ENCODE data around the gene E4F1. TPM values are rescaled to one million over a fixed set of nuclear protein-coding genes. Genes with fewer than 3 reads are reported as not detected.
A peak's percentile ranks its signal among the peaks of the same experiment; 100 is the strongest.

The E4F1 gene
- total and polyA plus RNA-seq, 2 of the 8 experiments (the other 6 are each of a cell fraction or from before 2014, with no cell fraction given), result 22.2 to 27.0 TPM

GRCh38 chr16:2195322-2196161, 27.8 kb upstream of the E4F1 start:
- H3K23ac ChIP-seq (ENCODE audit: insufficient read length), result no peak overlapping the region
- H3K79me2 ChIP-seq (ENCODE audit: control insufficient read depth in 1 of 2, insufficient read depth in 2 of 2, low read length in 2 of 2), result no peaks in the 10 kb centered on the region
- H3K36me3 ChIP-seq (ENCODE audit: control insufficient read depth in 2 of 4, insufficient read depth in 4 of 4, low read length in 3 of 4), result no peaks in the 10 kb centered on the region
- ChIA-PET CTCF (ENCODE audit: partially characterized antibody) (interaction anchor here (0.7 to 3.2 kb wide), 32 partner anchors 8 to 454 kb away, joined by 3 to 26 read pairs (median 4); partner anchors contain the start of genes BRICD5, DNASE1L2, E4F1 and ECI1), POLR2A (ENCODE audit: partially characterized antibody) (interaction anchor here (0.7 to 6.9 kb wide), 18 partner anchors 8 to 306 kb away, joined by 3 to 63 read pairs (median 5); partner anchors contain the start of genes BRICD5, DNASE1L2, ECI1 and MLST8)
- peak in 1 of 2 experiments; percentile 75 for DNase-seq (ENCODE audit: low read depth in 1 of 2, low spot score in 2 of 2)
- peaks cover 8% of the 10 kb centered on the region; the same call in 1 of the 2 replicates for H3K23me2 ChIP-seq (ENCODE audit: low read depth, low read length)
- no peak overlapping the region for H2BK20ac ChIP-seq (ENCODE audit: low read length)
- H4K91ac ChIP-seq (replicated peaks; ENCODE audit: insufficient read length, low read length), result no peak overlapping the region
- H4K5ac ChIP-seq (ENCODE audit: insufficient read length, low read depth, low read length), result no peak overlapping the region
- peaks cover 4 to 14% of the 10 kb centered on the region in 2 experiments for H4K20me1 ChIP-seq (replicated peaks in 1 of 2; ENCODE audit: control insufficient read depth in 1 of 2, insufficient read depth in 2 of 2, low read length in 2 of 2)
- FAIRE-seq, result no peak
- no peak overlapping the region for H2BK5ac ChIP-seq (ENCODE audit: low read depth, low read length)
- peaks cover 4 to 34% (median 24%) of the 10 kb centered on the region in 4 experiments for H3K27me3 ChIP-seq (replicated peaks in 1 of 4; ENCODE audit: control insufficient read depth in 3 of 4, extremely low read depth in 1 of 4, insufficient read depth in 3 of 4, low read length in 3 of 4)
- H3K9me3 ChIP-seq (ENCODE audit: insufficient read depth in 2 of 2, low read depth in 1 of 2, low read length in 1 of 2), result no peaks in the 10 kb centered on the region
- no peak overlapping the region for H2BK12ac ChIP-seq (ENCODE audit: low read depth, low read length)
- H3K9ac ChIP-seq (replicated peaks in 1 of 4; ENCODE audit: extremely low read depth in 1 of 4, low read depth in 3 of 4, low read length in 3 of 4), result no peak overlapping the region
- no peak for TF ChIP-seq ATF3 (IDR thresholded peaks at IDR 0.05; ENCODE audit: insufficient read depth, low read depth, low read length)
- TF ChIP-seq POU5F1 (IDR thresholded peaks at IDR 0.05; ENCODE audit: low read depth, low read length), result no peak
- TF ChIP-seq YY1 (IDR thresholded peaks at IDR 0.05; ENCODE audit: low read depth, low read length), result no peak
- peak; percentile 55; the same call in 1 of the 2 replicates for TF ChIP-seq GABPA (IDR thresholded peaks at IDR 0.05; ENCODE audit: borderline replicate concordance, insufficient read depth, low read length)
- TF ChIP-seq KDM4A (IDR thresholded peaks at IDR 0.05; ENCODE audit: low read depth, low read length, severe bottlenecking), result peak; percentile 56
- TF ChIP-seq SIN3A (conservative IDR thresholded peaks at IDR 0.05 in 1 of 2, IDR thresholded peaks at IDR 0.05 in 1 of 2; ENCODE audit: low read depth in 1 of 2, low read length in 2 of 2), result peak in 1 of 2 experiments; percentile 68; a peak in 1 of 4 replicates
- no peak overlapping the region for H3K4ac ChIP-seq (replicated peaks; ENCODE audit: insufficient read length, low read depth, low read length)
- no peak overlapping the region for H3K14ac ChIP-seq (ENCODE audit: insufficient read length)
- 14% methylated on average over 18 of the region's 49 CpGs; no CpG with 5 or more reads in 1 of the 2 experiments for WGBS, 2 experiments (ENCODE audit: extremely low coverage in 1 of 2, insufficient coverage in 1 of 2, insufficient read length in 1 of 2, insufficient replicate concordance in 2 of 2, low coverage in 1 of 2, low lambda C conversion rate in 2 of 2, missing lambda C conversion rate in 1 of 2)
- H3K18ac ChIP-seq (ENCODE audit: extremely low read depth, low read length), result no peak overlapping the region; the same call in 1 of the 2 replicates
- no peak overlapping the region for H2AFZ ChIP-seq (ENCODE audit: low read length)
- H2AK5ac ChIP-seq (ENCODE audit: low read depth, low read length), result no peak overlapping the region
- H3K79me1 ChIP-seq (ENCODE audit: low read depth, low read length), result no peaks in the 10 kb centered on the region
- no peak overlapping the region for H2BK120ac ChIP-seq (replicated peaks; ENCODE audit: low read depth, low read length)
- no peak overlapping the region for H3K27ac ChIP-seq (ENCODE audit: low read depth, low read length)
- H3K56ac ChIP-seq (replicated peaks; ENCODE audit: insufficient read length, low read depth, low read length), result no peak overlapping the region
- H3K4me2 ChIP-seq (ENCODE audit: insufficient read depth in 1 of 2, low read depth in 2 of 2, low read length in 2 of 2), result peak overlapping the region; percentile 52 to 97
- peak overlapping the region; percentile 39 to 74 (median 48) for H3K4me3 ChIP-seq (ENCODE audit: extremely low read depth in 1 of 4, insufficient read depth in 2 of 4, low read depth in 3 of 4, low read length in 4 of 4)
- H4K8ac ChIP-seq (ENCODE audit: extremely low read depth, insufficient read depth, low read length), result no peak overlapping the region
- peaks cover 0 to 10% (median 3%) of the 10 kb centered on the region in 4 experiments; a peak in 4 of 7 replicates for H3K4me1 ChIP-seq (replicated peaks in 1 of 4; ENCODE audit: control insufficient read depth in 3 of 4, insufficient read depth in 4 of 4, low read length in 3 of 4)
- H2BK15ac ChIP-seq (ENCODE audit: low read length), result no peak overlapping the region
